ENCODE measurements around the gene PDZD2.
"Not testable (repeated sequence)": the region's sequence is repeated elsewhere in the genome, so short reads cannot be mapped to it uniquely, and the experiment has no call there.

PDZD2 gene

GRCh38 chr5:32102254-32102986 lies 463.5 kb downstream of the PDZD2 start:
- Histone ChIP-seq H3K36me3 (ENCODE audit: control insufficient read depth, insufficient read depth, low read length) (peaks cover 34% of the 10 kb centered on the region), H3K27me3 (replicated peaks; ENCODE audit: control insufficient read depth, insufficient read depth, low read length, poor library complexity, severe bottlenecking) (no peaks in the 10 kb centered on the region), H3K4me3 (ENCODE audit: insufficient read depth, low read depth, low read length, poor library complexity, severe bottlenecking) (no peak overlapping the region), H3K9me3 (ENCODE audit: control insufficient read depth, low read length) (no peaks in the 10 kb centered on the region), H3K4me1 (ENCODE audit: control insufficient read depth, insufficient read depth, low read length, poor library complexity, severe bottlenecking) (no peaks in the 10 kb centered on the region), H3K27ac (ENCODE audit: insufficient read depth, low read length, poor library complexity, severe bottlenecking) (no peak overlapping the region)
- no peak for DNase-seq

- no peak overlapping the region for H3K27ac ChIP-seq (ENCODE audit: insufficient read depth, low read length, poor library complexity, severe bottlenecking)
- H3K36me3 ChIP-seq (ENCODE audit: control insufficient read depth, insufficient read depth, low read length), result peaks cover 36% of the 10 kb centered on the region
- H3K4me1 ChIP-seq (ENCODE audit: control insufficient read depth, insufficient read depth, low read length, poor library complexity, severe bottlenecking), result no peaks in the 10 kb centered on the region
- no peak for DNase-seq
- H3K27me3 ChIP-seq (replicated peaks; ENCODE audit: control insufficient read depth, insufficient read depth, low read length, poor library complexity, severe bottlenecking), result no peaks in the 10 kb centered on the region
- no peaks in the 10 kb centered on the region for H3K9me3 ChIP-seq (ENCODE audit: control insufficient read depth, low read length)
- no peak overlapping the region for H3K4me3 ChIP-seq (ENCODE audit: insufficient read depth, low read depth, low read length, poor library complexity, severe bottlenecking)
Observed at GRCh38 chr5:32103521-32103920, 464.6 kb downstream of the PDZD2 start.

DNA sequence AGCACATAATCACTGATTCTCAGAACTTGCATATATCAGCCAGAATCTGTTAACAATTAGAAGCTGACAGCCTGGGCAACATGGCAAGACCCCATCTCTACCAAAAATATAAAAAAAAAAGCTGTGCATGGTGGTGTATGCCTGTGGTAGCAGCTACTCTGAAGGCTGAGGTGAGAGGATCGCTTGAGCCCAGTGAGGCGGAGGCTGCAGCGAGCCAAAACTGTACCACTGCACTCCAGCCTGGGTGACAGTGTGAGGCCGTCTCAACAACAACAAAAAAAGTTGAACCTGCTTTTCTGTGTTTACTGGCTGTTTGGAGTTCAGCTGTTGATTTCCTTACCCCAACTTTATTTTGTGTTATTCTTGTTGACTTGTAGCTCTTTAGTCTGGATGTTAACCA lies 468.4 kb downstream of the PDZD2 start:
- DNase-seq, result no peak
- no peak overlapping the region for H3K27ac ChIP-seq (ENCODE audit: insufficient read depth, low read length, poor library complexity, severe bottlenecking)
- H3K4me1 ChIP-seq (ENCODE audit: control insufficient read depth, insufficient read depth, low read length, poor library complexity, severe bottlenecking), result no peaks in the 10 kb centered on the region
- H3K27me3 ChIP-seq (replicated peaks; ENCODE audit: control insufficient read depth, insufficient read depth, low read length, poor library complexity, severe bottlenecking), result no peaks in the 10 kb centered on the region
- peaks cover 35% of the 10 kb centered on the region for H3K36me3 ChIP-seq (ENCODE audit: control insufficient read depth, insufficient read depth, low read length)
- H3K4me3 ChIP-seq (ENCODE audit: insufficient read depth, low read depth, low read length, poor library complexity, severe bottlenecking), result no peak overlapping the region
- no peaks in the 10 kb centered on the region for H3K9me3 ChIP-seq (ENCODE audit: control insufficient read depth, low read length)

- Histone ChIP-seq H3K27ac (ENCODE audit: insufficient read depth, low read length, poor library complexity, severe bottlenecking) (no peak overlapping the region), H3K4me1 (ENCODE audit: control insufficient read depth, insufficient read depth, low read length, poor library complexity, severe bottlenecking) (no peaks in the 10 kb centered on the region), H3K36me3 (ENCODE audit: control insufficient read depth, insufficient read depth, low read length) (peaks cover 39% of the 10 kb centered on the region), H3K9me3 (ENCODE audit: control insufficient read depth, low read length) (no peaks in the 10 kb centered on the region), H3K27me3 (replicated peaks; ENCODE audit: control insufficient read depth, insufficient read depth, low read length, poor library complexity, severe bottlenecking) (no peaks in the 10 kb centered on the region), H3K4me3 (ENCODE audit: insufficient read depth, low read depth, low read length, poor library complexity, severe bottlenecking) (no peak overlapping the region)
- no peak for DNase-seq
Observed at GRCh38 chr5:32108167-32108566, 469.2 kb downstream of the PDZD2 start.

DNA sequence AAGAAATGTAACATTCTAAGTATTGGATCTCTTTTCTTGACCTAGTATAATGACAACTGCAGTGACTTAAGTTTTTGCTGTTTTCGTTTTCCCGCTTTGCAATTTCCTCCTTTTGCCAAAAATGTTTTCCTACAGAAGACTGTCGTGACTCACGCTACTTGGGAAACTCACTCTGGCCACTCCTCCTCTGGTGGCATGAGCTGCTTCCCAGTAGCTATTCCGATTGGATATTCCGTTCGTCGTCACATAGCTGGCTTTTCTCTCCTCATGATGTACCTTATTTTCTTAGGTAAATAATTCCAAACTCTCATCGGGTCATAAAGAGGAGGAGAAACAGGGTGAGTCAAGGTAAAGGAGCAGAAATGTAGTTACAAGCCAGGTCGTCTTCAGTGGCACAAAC lies 470.3 kb downstream of the PDZD2 start:
- no peaks in the 10 kb centered on the region for H3K9me3 ChIP-seq (ENCODE audit: control insufficient read depth, low read length)
- H3K4me1 ChIP-seq (ENCODE audit: control insufficient read depth, insufficient read depth, low read length, poor library complexity, severe bottlenecking), result no peaks in the 10 kb centered on the region
- H3K36me3 ChIP-seq (ENCODE audit: control insufficient read depth, insufficient read depth, low read length), result peaks cover 39% of the 10 kb centered on the region
- no peaks in the 10 kb centered on the region for H3K27me3 ChIP-seq (replicated peaks; ENCODE audit: control insufficient read depth, insufficient read depth, low read length, poor library complexity, severe bottlenecking)
- no peak overlapping the region for H3K4me3 ChIP-seq (ENCODE audit: insufficient read depth, low read depth, low read length, poor library complexity, severe bottlenecking)
- DNase-seq, result no peak
- no peak overlapping the region for H3K27ac ChIP-seq (ENCODE audit: insufficient read depth, low read length, poor library complexity, severe bottlenecking)

GRCh38 chr5:32110111-32110696 lies 471.3 kb downstream of the PDZD2 start:
- H3K36me3 ChIP-seq (ENCODE audit: control insufficient read depth, insufficient read depth, low read length), result peaks cover 36% of the 10 kb centered on the region
- no peaks in the 10 kb centered on the region for H3K9me3 ChIP-seq (ENCODE audit: control insufficient read depth, low read length)
- H3K27me3 ChIP-seq (replicated peaks; ENCODE audit: control insufficient read depth, insufficient read depth, low read length, poor library complexity, severe bottlenecking), result no peaks in the 10 kb centered on the region
- DNase-seq, result no peak
- no peak overlapping the region for H3K4me3 ChIP-seq (ENCODE audit: insufficient read depth, low read depth, low read length, poor library complexity, severe bottlenecking)
- peak overlapping the region; percentile 13 for H3K27ac ChIP-seq (ENCODE audit: insufficient read depth, low read length, poor library complexity, severe bottlenecking)
- no peaks in the 10 kb centered on the region for H3K4me1 ChIP-seq (ENCODE audit: control insufficient read depth, insufficient read depth, low read length, poor library complexity, severe bottlenecking)

- no peak for DNase-seq
- Histone ChIP-seq H3K36me3 (ENCODE audit: control insufficient read depth, insufficient read depth, low read length) (peaks cover 17% of the 10 kb centered on the region), H3K27ac (ENCODE audit: insufficient read depth, low read length, poor library complexity, severe bottlenecking) (no peak overlapping the region), H3K27me3 (replicated peaks; ENCODE audit: control insufficient read depth, insufficient read depth, low read length, poor library complexity, severe bottlenecking) (no peaks in the 10 kb centered on the region), H3K4me3 (ENCODE audit: insufficient read depth, low read depth, low read length, poor library complexity, severe bottlenecking) (no peak overlapping the region), H3K4me1 (ENCODE audit: control insufficient read depth, insufficient read depth, low read length, poor library complexity, severe bottlenecking) (no peaks in the 10 kb centered on the region), H3K9me3 (ENCODE audit: control insufficient read depth, low read length) (no peaks in the 10 kb centered on the region)
Observed at GRCh38 chr5:32115985-32116384, 477.1 kb downstream of the PDZD2 start.

- H3K27me3 ChIP-seq (replicated peaks; ENCODE audit: control insufficient read depth, insufficient read depth, low read length, poor library complexity, severe bottlenecking), result no peaks in the 10 kb centered on the region
- no peaks in the 10 kb centered on the region for H3K4me1 ChIP-seq (ENCODE audit: control insufficient read depth, insufficient read depth, low read length, poor library complexity, severe bottlenecking)
- peaks cover 16% of the 10 kb centered on the region for H3K36me3 ChIP-seq (ENCODE audit: control insufficient read depth, insufficient read depth, low read length)
- H3K27ac ChIP-seq (ENCODE audit: insufficient read depth, low read length, poor library complexity, severe bottlenecking), result no peak overlapping the region
- H3K4me3 ChIP-seq (ENCODE audit: insufficient read depth, low read depth, low read length, poor library complexity, severe bottlenecking), result no peak overlapping the region
- no peaks in the 10 kb centered on the region for H3K9me3 ChIP-seq (ENCODE audit: control insufficient read depth, low read length)
- DNase-seq, result no peak
Observed at GRCh38 chr5:32116574-32117313, 477.8 kb downstream of the PDZD2 start.

DNA sequence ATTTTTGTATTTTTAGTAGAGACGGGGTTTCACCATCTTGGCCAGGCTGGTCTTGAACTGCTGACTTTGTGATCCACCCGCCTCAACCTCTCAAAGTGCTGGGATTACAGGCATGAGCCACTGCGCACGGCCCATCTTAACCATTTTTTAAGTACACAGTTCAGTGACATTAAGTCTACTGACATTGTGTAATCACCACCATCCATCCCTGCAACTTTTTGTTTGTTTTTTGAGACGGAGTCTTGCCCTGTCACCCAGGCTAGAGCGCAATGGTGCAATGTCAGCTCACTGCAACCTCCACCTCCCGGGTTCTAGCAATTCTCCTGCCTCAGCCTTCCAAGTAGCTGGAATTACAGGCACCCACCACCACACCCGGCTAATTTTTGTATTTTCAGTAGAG lies 480.0 kb downstream of the PDZD2 start:
- H3K27ac ChIP-seq (ENCODE audit: insufficient read depth, low read length, poor library complexity, severe bottlenecking); DNase-seq; H3K27me3 ChIP-seq (replicated peaks; ENCODE audit: control insufficient read depth, insufficient read depth, low read length, poor library complexity, severe bottlenecking); H3K9me3 ChIP-seq (ENCODE audit: control insufficient read depth, low read length); H3K4me3 ChIP-seq (ENCODE audit: insufficient read depth, low read depth, low read length, poor library complexity, severe bottlenecking); H3K4me1 ChIP-seq (ENCODE audit: control insufficient read depth, insufficient read depth, low read length, poor library complexity, severe bottlenecking): not testable (repeated sequence)
- H3K36me3 ChIP-seq (ENCODE audit: control insufficient read depth, insufficient read depth, low read length), result peaks cover 11% of the 10 kb centered on the region

All from effector memory CD4-positive, alpha-beta T cell (primary cell).